Suppressor macrophage (primary cell): ENCODE results near the gene FES.

Experiments used
- DNase-seq, 4 experiments: peaks; one replicate each; pipeline ENCODE4 v3.0.0-alpha.2; 2020 to 2022

The FES gene

DNA sequence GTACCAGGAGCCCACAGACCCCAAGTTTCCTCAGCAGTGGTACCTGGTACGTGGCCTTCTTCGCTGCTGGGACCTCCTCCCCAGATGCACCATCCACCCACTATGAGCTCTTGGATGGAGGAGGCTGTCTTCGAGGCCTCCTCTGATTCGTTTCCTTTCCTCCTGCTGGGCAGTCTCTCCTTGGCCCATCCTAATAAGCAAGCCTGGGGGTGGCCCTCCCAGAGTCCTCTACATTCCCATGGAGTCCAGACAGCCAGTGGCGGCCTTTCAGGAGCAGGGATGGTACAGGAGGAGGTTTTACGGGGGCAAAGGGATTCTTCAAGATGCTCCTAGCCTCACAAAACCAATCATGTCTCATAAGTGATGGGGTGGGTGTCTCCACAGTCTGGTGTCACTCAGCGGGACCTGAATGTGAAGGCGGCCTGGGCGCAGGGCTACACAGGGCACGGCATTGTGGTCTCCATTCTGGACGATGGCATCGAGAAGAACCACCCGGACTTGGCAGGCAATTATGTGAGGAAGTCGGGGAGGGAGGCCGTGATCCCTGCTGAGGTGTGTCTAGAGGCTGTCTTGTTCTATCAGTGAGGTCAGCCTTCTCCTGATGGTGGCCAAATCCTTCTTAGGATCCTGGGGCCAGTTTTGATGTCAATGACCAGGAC is 7.7 kb upstream of the FES start:
- DNase-seq, result no peak

DNA sequence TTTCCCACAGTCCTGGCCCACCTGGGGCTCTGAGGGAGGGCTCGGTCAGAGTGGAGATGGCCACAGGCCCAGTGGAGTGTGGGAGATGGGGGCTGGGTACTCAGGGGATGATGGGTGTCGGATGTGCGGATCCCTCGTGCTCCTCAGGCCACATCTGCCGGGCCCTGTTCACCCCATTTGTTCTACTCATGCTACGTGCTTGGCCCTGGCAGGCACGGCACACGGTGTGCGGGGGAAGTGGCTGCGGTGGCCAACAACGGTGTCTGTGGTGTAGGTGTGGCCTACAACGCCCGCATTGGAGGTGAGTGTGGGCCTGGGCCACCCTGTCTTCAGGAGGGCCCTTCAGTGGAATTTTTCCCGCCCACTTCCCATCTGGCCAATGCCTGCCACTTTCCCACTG is 7.0 kb upstream of the FES start:
- no peak for DNase-seq

DNA sequence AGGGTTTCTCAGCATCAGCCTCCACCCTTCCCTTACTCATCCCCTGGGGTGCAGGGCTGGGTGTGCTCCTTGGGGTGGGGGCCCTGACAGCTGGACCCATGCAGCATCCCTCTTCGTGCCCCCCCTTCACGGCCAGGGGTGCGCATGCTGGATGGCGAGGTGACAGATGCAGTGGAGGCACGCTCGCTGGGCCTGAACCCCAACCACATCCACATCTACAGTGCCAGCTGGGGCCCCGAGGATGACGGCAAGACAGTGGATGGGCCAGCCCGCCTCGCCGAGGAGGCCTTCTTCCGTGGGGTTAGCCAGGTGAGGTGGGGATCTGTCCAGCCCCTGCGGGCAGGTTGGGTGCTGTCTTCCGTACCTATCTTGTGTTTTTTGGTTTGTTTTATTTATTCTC is 6.3 kb upstream of the FES start:
- DNase-seq, result no peak

- no peak for DNase-seq
These were observed 5.6 kb upstream of the FES start for GRCh38 chr15:90878660-90879059.

DNA sequence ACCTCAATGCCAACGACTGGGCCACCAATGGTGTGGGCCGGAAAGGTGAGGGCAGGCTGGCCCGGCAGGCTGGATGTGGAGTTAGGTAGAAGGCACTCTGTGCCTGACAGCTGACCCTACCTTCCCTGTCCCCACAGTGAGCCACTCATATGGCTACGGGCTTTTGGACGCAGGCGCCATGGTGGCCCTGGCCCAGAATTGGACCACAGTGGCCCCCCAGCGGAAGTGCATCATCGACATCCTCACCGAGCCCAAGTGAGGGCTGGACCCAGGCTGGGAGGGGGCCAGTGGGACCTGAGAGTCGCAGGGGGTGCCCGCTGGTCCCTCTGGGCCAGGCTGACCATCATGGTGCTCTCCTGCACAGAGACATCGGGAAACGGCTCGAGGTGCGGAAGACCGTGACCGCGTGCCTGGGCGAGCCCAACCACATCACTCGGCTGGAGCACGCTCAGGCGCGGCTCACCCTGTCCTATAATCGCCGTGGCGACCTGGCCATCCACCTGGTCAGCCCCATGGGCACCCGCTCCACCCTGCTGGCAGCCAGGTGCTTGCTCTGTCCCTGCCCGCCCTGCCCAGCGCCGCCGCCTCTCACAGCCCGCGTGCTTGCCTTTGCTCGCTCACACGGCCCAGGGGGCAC is 4.5 kb upstream of the FES start:
- no peak for DNase-seq

- no peak for DNase-seq
These were observed 3.7 kb upstream of the FES start for GRCh38 chr15:90880381-90881145.

DNA sequence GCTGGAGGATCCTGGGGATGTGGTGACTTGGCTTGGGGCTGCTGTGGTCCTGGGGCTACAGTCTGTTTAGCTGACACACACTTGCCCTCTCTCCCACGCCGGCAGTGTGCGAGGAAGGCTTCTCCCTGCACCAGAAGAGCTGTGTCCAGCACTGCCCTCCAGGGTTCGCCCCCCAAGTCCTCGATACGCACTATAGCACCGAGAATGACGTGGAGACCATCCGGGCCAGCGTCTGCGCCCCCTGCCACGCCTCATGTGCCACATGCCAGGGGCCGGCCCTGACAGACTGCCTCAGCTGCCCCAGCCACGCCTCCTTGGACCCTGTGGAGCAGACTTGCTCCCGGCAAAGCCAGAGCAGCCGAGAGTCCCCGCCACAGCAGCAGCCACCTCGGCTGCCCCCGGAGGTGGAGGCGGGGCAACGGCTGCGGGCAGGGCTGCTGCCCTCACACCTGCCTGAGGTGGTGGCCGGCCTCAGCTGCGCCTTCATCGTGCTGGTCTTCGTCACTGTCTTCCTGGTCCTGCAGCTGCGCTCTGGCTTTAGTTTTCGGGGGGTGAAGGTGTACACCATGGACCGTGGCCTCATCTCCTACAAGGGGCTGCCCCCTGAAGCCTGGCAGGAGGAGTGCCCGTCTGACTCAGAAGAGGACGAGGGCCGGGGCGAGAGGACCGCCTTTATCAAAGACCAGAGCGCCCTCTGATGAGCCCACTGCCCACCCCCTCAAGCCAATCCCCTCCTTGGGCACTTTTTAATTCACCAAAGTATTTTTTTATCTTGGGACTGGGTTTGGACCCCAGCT is 2.9 kb upstream of the FES start:
- DNase-seq, result no peak

DNA sequence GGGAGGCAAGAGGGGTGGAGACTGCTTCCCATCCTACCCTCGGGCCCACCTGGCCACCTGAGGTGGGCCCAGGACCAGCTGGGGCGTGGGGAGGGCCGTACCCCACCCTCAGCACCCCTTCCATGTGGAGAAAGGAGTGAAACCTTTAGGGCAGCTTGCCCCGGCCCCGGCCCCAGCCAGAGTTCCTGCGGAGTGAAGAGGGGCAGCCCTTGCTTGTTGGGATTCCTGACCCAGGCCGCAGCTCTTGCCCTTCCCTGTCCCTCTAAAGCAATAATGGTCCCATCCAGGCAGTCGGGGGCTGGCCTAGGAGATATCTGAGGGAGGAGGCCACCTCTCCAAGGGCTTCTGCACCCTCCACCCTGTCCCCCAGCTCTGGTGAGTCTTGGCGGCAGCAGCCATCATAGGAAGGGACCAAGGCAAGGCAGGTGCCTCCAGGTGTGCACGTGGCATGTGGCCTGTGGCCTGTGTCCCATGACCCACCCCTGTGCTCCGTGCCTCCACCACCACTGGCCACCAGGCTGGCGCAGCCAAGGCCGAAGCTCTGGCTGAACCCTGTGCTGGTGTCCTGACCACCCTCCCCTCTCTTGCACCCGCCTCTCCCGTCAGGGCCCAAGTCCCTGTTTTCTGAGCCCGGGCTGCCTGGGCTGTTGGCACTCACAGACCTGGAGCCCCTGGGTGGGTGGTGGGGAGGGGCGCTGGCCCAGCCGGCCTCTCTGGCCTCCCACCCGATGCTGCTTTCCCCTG is 2.2 kb upstream of the FES start:
- no peak for DNase-seq

DNA sequence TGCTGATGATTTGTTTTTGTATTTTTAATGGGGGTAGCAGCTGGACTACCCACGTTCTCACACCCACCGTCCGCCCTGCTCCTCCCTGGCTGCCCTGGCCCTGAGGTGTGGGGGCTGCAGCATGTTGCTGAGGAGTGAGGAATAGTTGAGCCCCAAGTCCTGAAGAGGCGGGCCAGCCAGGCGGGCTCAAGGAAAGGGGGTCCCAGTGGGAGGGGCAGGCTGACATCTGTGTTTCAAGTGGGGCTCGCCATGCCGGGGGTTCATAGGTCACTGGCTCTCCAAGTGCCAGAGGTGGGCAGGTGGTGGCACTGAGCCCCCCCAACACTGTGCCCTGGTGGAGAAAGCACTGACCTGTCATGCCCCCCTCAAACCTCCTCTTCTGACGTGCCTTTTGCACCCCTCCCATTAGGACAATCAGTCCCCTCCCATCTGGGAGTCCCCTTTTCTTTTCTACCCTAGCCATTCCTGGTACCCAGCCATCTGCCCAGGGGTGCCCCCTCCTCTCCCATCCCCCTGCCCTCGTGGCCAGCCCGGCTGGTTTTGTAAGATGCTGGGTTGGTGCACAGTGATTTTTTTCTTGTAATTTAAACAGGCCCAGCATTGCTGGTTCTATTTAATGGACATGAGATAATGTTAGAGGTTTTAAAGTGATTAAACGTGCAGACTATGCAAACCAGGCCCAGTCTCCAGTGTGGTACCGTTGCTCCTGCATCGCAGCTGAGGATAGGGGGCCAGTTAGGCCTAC is 1.4 kb upstream of the FES start:
- no peak for DNase-seq

DNA sequence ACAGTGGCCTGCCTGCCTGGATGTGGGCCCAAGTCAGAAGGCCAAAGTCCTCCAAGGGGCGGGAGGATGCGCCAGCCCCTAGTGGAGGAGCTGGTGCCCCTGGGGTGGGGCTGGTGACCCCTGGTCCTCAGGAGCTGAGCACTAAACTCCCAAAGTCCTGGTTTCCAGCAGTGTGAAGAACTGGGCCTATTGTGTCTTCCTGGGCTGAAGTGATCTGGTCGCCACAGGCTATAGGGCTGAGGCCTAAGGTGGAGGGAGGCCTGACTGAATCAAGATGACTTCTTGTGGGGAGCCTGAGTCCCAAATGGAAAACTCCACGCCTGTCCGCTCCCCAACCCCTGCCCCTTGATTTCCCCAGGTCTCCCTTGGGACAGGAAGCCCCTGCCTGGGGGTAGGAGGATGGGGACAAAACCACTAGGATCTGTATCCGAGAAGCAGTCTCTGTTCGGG is 753 bp upstream of the FES start:
- DNase-seq, result peak in 2 of 4 experiments; percentile 20 to 24

DNA sequence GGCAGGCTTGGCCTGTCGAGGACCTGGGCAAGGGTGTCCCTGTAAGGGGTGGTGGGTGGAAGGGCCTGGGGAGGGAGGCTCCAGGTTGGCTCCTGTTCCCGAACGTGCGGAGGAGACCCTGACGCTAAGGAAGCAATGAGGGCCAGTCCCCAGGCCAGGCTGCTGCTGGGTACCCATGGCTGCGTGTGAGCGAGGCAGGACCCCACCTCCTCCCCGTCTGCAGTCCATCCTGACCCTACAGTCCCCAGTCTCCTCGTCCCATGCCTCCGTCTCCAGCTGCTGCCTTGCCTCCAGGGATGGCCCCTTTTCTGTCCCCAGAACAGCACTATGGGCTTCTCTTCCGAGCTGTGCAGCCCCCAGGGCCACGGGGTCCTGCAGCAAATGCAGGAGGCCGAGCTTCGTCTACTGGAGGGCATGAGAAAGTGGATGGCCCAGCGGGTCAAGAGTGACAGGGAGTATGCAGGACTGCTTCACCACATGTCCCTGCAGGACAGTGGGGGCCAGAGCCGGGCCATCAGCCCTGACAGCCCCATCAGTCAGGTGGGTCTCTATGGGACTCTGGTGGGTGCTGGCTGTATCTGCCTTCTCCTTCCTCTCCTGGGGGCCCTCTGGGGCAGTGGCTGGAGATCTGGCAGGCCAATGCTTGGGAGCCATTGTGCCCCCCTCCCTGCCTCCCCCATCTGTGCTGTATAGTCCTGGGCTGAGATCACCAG is 571 bp downstream of the FES start:
- peak in 1 of 4 experiments; percentile 13 for DNase-seq

- DNase-seq, result peak; percentile 86 to 93 (median 92)
These were observed 1.4 kb downstream of the FES start for GRCh38 chr15:90885432-90886290.

DNA sequence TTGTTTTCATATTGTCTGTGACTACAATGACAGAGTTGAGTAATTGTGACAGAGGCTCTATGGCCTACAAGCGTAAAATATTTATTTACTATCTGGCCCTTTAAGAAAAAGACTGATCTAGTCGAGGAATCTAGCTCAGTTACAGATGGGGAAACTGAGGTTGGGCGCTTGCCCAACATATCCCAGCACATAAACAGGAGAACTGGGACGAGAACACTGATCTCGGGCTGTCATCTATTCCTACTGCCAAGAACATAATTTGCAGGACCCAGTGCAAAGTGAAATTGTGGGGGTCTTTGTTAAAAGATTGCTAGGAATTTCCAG is 1.9 kb downstream of the FES start:
- DNase-seq, result no peak

GRCh38 chr15:90887037-90887481 is 2.8 kb downstream of the FES start:
- no peak for DNase-seq

GRCh38 chr15:90889313-90889730 is 5.0 kb downstream of the FES start:
- no peak for DNase-seq

GRCh38 chr15:90889736-90890456 is 5.6 kb downstream of the FES start:
- DNase-seq, result no peak

DNA sequence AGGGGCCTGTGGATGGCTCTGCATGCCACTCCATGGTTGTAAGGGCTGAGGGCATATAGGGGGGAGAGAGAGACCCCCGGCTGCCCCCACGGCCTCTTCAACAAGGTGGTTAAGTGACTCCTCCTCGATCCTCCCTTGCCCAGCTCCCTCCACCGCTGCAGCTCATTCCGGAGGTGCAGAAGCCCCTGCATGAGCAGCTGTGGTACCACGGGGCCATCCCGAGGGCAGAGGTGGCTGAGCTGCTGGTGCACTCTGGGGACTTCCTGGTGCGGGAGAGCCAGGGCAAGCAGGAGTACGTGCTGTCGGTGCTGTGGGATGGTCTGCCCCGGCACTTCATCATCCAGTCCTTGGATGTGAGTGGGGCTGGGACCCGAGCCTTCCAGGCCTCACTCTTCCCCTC is 6.5 kb downstream of the FES start:
- DNase-seq, result no peak

DNA sequence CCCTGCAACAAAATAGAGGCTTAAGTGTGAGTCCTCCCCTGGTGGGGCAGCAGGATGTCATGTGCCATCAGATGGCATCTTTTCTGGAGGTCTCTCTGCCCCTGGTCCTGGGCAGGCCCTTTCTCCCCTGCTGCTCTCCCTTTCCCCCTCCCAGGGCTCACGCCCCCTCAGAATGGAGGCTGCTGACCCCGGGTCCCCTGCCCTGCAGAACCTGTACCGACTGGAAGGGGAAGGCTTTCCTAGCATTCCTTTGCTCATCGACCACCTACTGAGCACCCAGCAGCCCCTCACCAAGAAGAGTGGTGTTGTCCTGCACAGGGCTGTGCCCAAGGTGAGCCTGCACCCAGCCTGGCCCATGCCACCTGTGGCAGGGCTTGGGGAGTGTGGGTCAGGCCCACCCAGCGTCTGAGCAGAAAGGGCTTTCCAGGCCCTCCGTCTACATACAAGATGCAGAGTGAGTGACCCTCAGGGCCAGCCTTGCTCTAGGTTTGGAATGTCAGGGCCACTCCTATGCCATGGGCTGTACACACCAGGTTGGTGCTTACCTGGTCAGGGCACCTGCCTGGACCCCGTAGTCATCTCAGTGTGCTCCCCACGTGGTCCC is 7.1 kb downstream of the FES start:
- DNase-seq, result no peak

- DNase-seq, result no peak
These were observed 7.7 kb downstream of the FES start for GRCh38 chr15:90892023-90892422.
